Neural cell (in vitro differentiated cells): Measurements from ENCODE around the gene BLOC1S5. TPM values are rescaled to one million over a fixed set of nuclear protein-coding genes. Genes with fewer than 3 reads are reported as not detected.

Source experiments
- H2AFZ ChIP-seq: fragments of 200-600, 300-800 bp; sonication (generic), shearing (Covaris generic); 2 replicates; pipeline ENCODE4 v1.6.0; 2014; ENCODE audit warnings: low read depth, mild to moderate bottlenecking, antibody characterized with exemption, low read length, moderate library complexity
- H3F3A ChIP-seq: fragments of 200-600 bp; shearing (Covaris generic); 2 replicates; pipeline ENCODE4 v1.6.1; 2016; ENCODE audit warnings: mild to moderate bottlenecking, moderate library complexity, mixed read lengths, antibody characterized with exemption, low read length; ENCODE audit not compliant: insufficient read depth, poor library complexity, severe bottlenecking
- H3K27ac ChIP-seq: fragments of 200-600, 300-800 bp; sonication (generic), shearing (Covaris generic); 2 replicates; pipeline ENCODE4 v1.5.1; 2014; ENCODE audit warnings: mild to moderate bottlenecking, low read length, moderate library complexity
- H3K27me3 ChIP-seq: fragments of 300-800, 200-600 bp; sonication (generic), shearing (Covaris generic); 2 replicates; pipeline ENCODE4 v1.6.0; 2014; ENCODE audit warnings: mild to moderate bottlenecking, low read depth, low read length, moderate library complexity; ENCODE audit not compliant: insufficient read depth
- H3K36me3 ChIP-seq: fragments of 300-800, 200-600 bp; sonication (generic), shearing (Covaris generic); 2 replicates; pipeline ENCODE4 v1.5.1; 2014; ENCODE audit warnings: mild to moderate bottlenecking, antibody characterized with exemption, low read length, moderate library complexity; ENCODE audit not compliant: insufficient read depth
- H3K4me2 ChIP-seq: fragments of 300-800, 200-600 bp; sonication (generic), shearing (Covaris generic); 2 replicates; pipeline ENCODE4 v1.6.0; 2014; ENCODE audit warnings: mild to moderate bottlenecking, low read length
- H3K4me3 ChIP-seq: fragments of 300-800, 200-600 bp; sonication (generic), shearing (Covaris generic); 2 replicates; pipeline ENCODE4 v1.5.1; 2014; ENCODE audit warnings: mild to moderate bottlenecking, low read length, moderate library complexity
- H3K79me2 ChIP-seq: fragments of 200-600 bp; shearing (Covaris generic); replicated peaks from 2 replicates; pipeline ENCODE4 v1.6.0; 2014; ENCODE audit warnings: mild to moderate bottlenecking, low read length, moderate library complexity; ENCODE audit not compliant: insufficient read depth
- H3K9ac ChIP-seq: fragments of 300-800, 200-600 bp; sonication (generic), shearing (Covaris generic); 2 replicates; pipeline ENCODE4 v1.6.1; 2016; ENCODE audit warnings: mild to moderate bottlenecking, low read length, mixed read lengths
- H3K9me2 ChIP-seq: fragments of 200-600 bp; shearing (Covaris generic); 2 replicates; pipeline ENCODE4 v1.6.1; 2016; ENCODE audit warnings: mild to moderate bottlenecking, low read length, mixed read lengths; ENCODE audit not compliant: insufficient read depth
- H3K9me3 ChIP-seq: fragments of 200-600, 300-800 bp; sonication (generic), shearing (Covaris generic); 2 replicates; pipeline ENCODE4 v1.6.1; 2016; ENCODE audit warnings: mild to moderate bottlenecking, mixed run types, low read length, moderate library complexity, mixed read lengths
- H4K20me1 ChIP-seq: fragments of 200-600 bp; shearing (Covaris generic); 2 replicates; pipeline ENCODE4 v1.6.1; 2016; ENCODE audit warnings: mild to moderate bottlenecking, mixed run types; ENCODE audit not compliant: insufficient read depth
- EP300 ChIP-seq: fragments of 450-650 bp; conservative IDR thresholded peaks from 2 replicates; pipeline ENCODE4 v1.6.1; 2014; ENCODE audit warnings: antibody characterized with exemption, mild to moderate bottlenecking, moderate library complexity; ENCODE audit not compliant: poor library complexity, severe bottlenecking
- EZH2 ChIP-seq: fragments of 200-600, 300-800 bp; shearing (Covaris generic), sonication (generic); IDR thresholded peaks from 2 replicates; pipeline ENCODE4 v1.6.1; 2014; ENCODE audit warnings: antibody characterized with exemption, low read length, borderline replicate concordance, mild to moderate bottlenecking; ENCODE audit not compliant: insufficient read depth, poor library complexity, severe bottlenecking
- MXI1 ChIP-seq: fragments of 450-650 bp; conservative IDR thresholded peaks from 2 replicates; pipeline ENCODE4 v1.6.1; 2014; ENCODE audit warnings: antibody characterized with exemption, mild to moderate bottlenecking; ENCODE audit not compliant: poor library complexity, severe bottlenecking
- POLR2AphosphoS5 ChIP-seq: IDR thresholded peaks from 2 replicates; pipeline ENCODE4 v1.6.1; 2012
- RAD21 ChIP-seq: fragments of 450-650 bp; conservative IDR thresholded peaks from 2 replicates; pipeline ENCODE4 v1.6.1; 2014; ENCODE audit warnings: antibody characterized with exemption, mild to moderate bottlenecking, moderate library complexity
- SMC3 ChIP-seq: fragments of 450-650 bp; conservative IDR thresholded peaks from 2 replicates; pipeline ENCODE4 v1.6.1; 2014; ENCODE audit warnings: antibody characterized with exemption, mild to moderate bottlenecking, moderate library complexity; ENCODE audit not compliant: poor library complexity
- TAF1 ChIP-seq: IDR thresholded peaks from 2 replicates; pipeline ENCODE4 v1.6.1; 2012; ENCODE audit warnings: low read depth
- polyA plus RNA-seq: library from polyadenylated mRNA; depleted of rRNA; stranded (reverse); fragments of >200 nt; gene quantifications from 2 replicates; pipeline ENCODE4 v1.2.3, GENCODE V29; 2014
- TF ChIP-seq, protein P1 (sequence below): IDR thresholded peaks from 2 replicates; pipeline ENCODE4 v1.6.1; 2012; ENCODE audit warnings: borderline replicate concordance
- TF ChIP-seq, protein P2 (sequence below): fragments of 450-650 bp; IDR thresholded peaks from 2 replicates; pipeline ENCODE4 v1.5.1; 2014; ENCODE audit warnings: antibody characterized with exemption, mild to moderate bottlenecking, moderate library complexity; ENCODE audit not compliant: poor library complexity, severe bottlenecking

Gene BLOC1S5
- polyA plus RNA-seq, 1 donor from 2014 or later, result 12.2 TPM

DNA sequence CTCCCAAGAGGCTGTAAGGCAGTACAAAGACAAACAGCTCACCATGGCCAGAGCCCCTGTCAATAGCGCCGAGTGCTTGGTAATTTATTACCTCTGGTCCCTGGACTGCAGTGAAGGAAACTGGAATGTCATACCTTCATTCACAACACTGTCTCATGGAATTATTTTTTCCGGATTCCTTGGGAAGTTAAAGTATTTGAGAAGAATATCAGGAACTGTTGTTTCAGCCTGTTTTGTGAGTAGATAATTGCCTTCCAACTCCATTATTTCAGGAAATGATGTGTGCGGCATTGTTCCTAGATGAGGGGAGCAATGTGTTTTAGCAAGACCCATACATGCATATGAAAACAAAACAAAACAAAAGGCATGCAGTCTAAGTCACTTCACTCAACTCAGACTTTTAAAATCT lies 64.0 kb downstream of the BLOC1S5 start:
- Histone ChIP-seq H3K27ac (no peak overlapping the region), H3K9me2 (no peaks in the 10 kb centered on the region), H3K79me2 (no peaks in the 10 kb centered on the region), H3F3A (no peaks in the 10 kb centered on the region), H3K4me2 (no peak overlapping the region), H3K4me3 (no peak overlapping the region), H2AFZ (no peak overlapping the region), H3K27me3 (no peaks in the 10 kb centered on the region), H3K9me3 (no peaks in the 10 kb centered on the region), H4K20me1 (no peaks in the 10 kb centered on the region), H3K36me3 (no peaks in the 10 kb centered on the region), H3K9ac (no peak overlapping the region)
- no peak for TF ChIP-seq RAD21
- TF ChIP-seq EZH2, result no peak
- TF ChIP-seq TAF1, result no peak
- TF ChIP-seq MXI1, result no peak
- TF ChIP-seq SMC3, result no peak
- TF ChIP-seq, protein P1, sequence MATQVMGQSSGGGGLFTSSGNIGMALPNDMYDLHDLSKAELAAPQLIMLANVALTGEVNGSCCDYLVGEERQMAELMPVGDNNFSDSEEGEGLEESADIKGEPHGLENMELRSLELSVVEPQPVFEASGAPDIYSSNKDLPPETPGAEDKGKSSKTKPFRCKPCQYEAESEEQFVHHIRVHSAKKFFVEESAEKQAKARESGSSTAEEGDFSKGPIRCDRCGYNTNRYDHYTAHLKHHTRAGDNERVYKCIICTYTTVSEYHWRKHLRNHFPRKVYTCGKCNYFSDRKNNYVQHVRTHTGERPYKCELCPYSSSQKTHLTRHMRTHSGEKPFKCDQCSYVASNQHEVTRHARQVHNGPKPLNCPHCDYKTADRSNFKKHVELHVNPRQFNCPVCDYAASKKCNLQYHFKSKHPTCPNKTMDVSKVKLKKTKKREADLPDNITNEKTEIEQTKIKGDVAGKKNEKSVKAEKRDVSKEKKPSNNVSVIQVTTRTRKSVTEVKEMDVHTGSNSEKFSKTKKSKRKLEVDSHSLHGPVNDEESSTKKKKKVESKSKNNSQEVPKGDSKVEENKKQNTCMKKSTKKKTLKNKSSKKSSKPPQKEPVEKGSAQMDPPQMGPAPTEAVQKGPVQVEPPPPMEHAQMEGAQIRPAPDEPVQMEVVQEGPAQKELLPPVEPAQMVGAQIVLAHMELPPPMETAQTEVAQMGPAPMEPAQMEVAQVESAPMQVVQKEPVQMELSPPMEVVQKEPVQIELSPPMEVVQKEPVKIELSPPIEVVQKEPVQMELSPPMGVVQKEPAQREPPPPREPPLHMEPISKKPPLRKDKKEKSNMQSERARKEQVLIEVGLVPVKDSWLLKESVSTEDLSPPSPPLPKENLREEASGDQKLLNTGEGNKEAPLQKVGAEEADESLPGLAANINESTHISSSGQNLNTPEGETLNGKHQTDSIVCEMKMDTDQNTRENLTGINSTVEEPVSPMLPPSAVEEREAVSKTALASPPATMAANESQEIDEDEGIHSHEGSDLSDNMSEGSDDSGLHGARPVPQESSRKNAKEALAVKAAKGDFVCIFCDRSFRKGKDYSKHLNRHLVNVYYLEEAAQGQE, result no peak
- TF ChIP-seq, protein P2, sequence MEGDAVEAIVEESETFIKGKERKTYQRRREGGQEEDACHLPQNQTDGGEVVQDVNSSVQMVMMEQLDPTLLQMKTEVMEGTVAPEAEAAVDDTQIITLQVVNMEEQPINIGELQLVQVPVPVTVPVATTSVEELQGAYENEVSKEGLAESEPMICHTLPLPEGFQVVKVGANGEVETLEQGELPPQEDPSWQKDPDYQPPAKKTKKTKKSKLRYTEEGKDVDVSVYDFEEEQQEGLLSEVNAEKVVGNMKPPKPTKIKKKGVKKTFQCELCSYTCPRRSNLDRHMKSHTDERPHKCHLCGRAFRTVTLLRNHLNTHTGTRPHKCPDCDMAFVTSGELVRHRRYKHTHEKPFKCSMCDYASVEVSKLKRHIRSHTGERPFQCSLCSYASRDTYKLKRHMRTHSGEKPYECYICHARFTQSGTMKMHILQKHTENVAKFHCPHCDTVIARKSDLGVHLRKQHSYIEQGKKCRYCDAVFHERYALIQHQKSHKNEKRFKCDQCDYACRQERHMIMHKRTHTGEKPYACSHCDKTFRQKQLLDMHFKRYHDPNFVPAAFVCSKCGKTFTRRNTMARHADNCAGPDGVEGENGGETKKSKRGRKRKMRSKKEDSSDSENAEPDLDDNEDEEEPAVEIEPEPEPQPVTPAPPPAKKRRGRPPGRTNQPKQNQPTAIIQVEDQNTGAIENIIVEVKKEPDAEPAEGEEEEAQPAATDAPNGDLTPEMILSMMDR, result no peak
- no peak for TF ChIP-seq POLR2AphosphoS5
- TF ChIP-seq EP300, result no peak

DNA sequence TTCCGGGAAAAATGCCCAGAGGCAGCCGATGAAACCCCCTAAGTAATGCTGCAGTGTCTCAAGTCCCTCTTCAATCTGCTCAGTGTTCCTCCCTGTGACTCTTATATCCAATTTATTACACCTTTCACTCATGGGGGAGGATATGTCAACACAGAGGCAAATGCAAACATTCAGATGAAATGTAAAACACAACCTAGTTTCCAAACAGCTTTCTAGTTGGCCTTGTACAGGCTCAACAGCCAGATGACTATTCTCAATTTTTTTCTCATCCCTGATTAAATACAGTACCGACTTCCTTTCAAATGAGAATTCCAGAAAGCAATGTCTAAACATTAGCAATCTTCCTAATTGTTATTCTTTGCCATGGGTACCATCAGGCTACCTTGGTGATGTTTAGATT lies 65.0 kb downstream of the BLOC1S5 start:
- no peak overlapping the region for H3K4me3 ChIP-seq
- no peak overlapping the region for H3K27ac ChIP-seq
- no peaks in the 10 kb centered on the region for H4K20me1 ChIP-seq
- H3K9me3 ChIP-seq, result no peaks in the 10 kb centered on the region
- H3K4me2 ChIP-seq, result no peak overlapping the region
- H2AFZ ChIP-seq, result no peak overlapping the region
- H3F3A ChIP-seq, result no peaks in the 10 kb centered on the region
- H3K36me3 ChIP-seq, result no peaks in the 10 kb centered on the region
- no peaks in the 10 kb centered on the region for H3K9me2 ChIP-seq
- H3K79me2 ChIP-seq, result no peaks in the 10 kb centered on the region
- H3K27me3 ChIP-seq, result no peaks in the 10 kb centered on the region
- TF ChIP-seq RAD21, result no peak
- no peak for TF ChIP-seq SMC3
- TF ChIP-seq EP300, result no peak
- no peak for TF ChIP-seq POLR2AphosphoS5
- no peak for TF ChIP-seq TAF1
- TF ChIP-seq, protein P1, result no peak
- TF ChIP-seq, protein P2, result no peak
- TF ChIP-seq EZH2, result no peak
- no peak for TF ChIP-seq MXI1
- no peak overlapping the region for H3K9ac ChIP-seq
